HFFc6 (cell line): ENCODE measurements around the gene TRAPPC14. TPM values are rescaled to one million over a fixed set of nuclear protein-coding genes. Genes with fewer than 3 reads are reported as not detected.

Experiments
- DNase-seq: peaks from one replicate; pipeline ENCODE4 v3.0.0-alpha.2; 2018
- H3K27ac Mint-ChIP-seq: 2 replicates; pipeline ENCODE4 v1.8.0; 2020; ENCODE audit warnings: mild to moderate bottlenecking, mixed read lengths
- H3K27me3 Mint-ChIP-seq: 2 replicates; pipeline ENCODE4 v1.8.0; 2021; ENCODE audit warnings: mild to moderate bottlenecking, moderate library complexity, mixed read lengths; ENCODE audit not compliant: insufficient read depth
- H3K36me3 Mint-ChIP-seq: 2 replicates; pipeline ENCODE4 v1.8.0; 2021; ENCODE audit warnings: low read depth, mixed read lengths
- H3K4me1 Mint-ChIP-seq: 2 replicates; pipeline ENCODE4 v1.8.0; 2020; ENCODE audit warnings: low read depth, mixed read lengths
- H3K4me3 Mint-ChIP-seq: 2 replicates; pipeline ENCODE4 v1.8.0; 2020; ENCODE audit warnings: mild to moderate bottlenecking, moderate library complexity, mixed read lengths
- H3K9me3 Mint-ChIP-seq: 2 replicates; pipeline ENCODE4 v1.8.0; 2020; ENCODE audit warnings: mild to moderate bottlenecking, mixed read lengths
- CTCF ChIP-seq: fragments of 200-600 bp; sonication (generic); IDR thresholded peaks from 2 replicates; pipeline ENCODE4 v1.5.0; 2021; ENCODE audit warnings: antibody characterized with exemption, mild to moderate bottlenecking
- total RNA-seq, 6 experiments: library from RNA; stranded (reverse); fragmentation: NEBNext Ultra II Directional; extraction: Animal tissue kit (Norgen Biotek cat#: 25700); gene quantifications; 2 replicates in 1 of 6; 3 replicates in 5 of 6; pipeline ENCODE4 v1.2.3, GENCODE V29; 2021

Gene TRAPPC14
- total RNA-seq, 6 experiments from 2014 or later: 19.1 to 23.4 (median 21.7) TPM

DNA sequence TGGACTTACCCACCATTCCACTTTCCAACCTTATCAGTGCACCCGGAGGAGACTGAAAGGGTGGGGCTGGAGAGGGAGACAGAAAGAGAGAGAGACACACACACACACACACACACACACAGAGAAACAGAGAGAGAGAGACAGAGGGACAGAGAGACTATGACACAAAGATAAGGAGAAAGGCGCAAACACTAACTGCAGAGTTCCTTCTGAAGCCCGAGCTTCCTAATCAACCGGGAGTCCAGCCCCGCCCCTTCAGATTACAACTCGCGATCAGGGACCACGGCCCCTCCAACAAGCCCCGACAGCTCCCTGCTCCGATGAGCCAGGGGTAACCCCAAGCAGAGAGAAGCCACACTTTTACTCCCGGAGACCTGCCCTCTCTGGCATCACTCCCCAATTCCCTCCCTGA is 9.4 kb upstream of the TRAPPC14 start:
- Mint-ChIP-seq H3K36me3 (no peaks in the 10 kb centered on the region), H3K4me1 (peaks cover 33% of the 10 kb centered on the region), H3K9me3 (no peaks in the 10 kb centered on the region), H3K4me3 (peak overlapping the region; percentile 91), H3K27ac (peak overlapping the region; percentile 87), H3K27me3 (peaks cover 2% of the 10 kb centered on the region; the same call in 1 of the 2 replicates)
- TF ChIP-seq CTCF: no peak
- DNase-seq: no peak

DNA sequence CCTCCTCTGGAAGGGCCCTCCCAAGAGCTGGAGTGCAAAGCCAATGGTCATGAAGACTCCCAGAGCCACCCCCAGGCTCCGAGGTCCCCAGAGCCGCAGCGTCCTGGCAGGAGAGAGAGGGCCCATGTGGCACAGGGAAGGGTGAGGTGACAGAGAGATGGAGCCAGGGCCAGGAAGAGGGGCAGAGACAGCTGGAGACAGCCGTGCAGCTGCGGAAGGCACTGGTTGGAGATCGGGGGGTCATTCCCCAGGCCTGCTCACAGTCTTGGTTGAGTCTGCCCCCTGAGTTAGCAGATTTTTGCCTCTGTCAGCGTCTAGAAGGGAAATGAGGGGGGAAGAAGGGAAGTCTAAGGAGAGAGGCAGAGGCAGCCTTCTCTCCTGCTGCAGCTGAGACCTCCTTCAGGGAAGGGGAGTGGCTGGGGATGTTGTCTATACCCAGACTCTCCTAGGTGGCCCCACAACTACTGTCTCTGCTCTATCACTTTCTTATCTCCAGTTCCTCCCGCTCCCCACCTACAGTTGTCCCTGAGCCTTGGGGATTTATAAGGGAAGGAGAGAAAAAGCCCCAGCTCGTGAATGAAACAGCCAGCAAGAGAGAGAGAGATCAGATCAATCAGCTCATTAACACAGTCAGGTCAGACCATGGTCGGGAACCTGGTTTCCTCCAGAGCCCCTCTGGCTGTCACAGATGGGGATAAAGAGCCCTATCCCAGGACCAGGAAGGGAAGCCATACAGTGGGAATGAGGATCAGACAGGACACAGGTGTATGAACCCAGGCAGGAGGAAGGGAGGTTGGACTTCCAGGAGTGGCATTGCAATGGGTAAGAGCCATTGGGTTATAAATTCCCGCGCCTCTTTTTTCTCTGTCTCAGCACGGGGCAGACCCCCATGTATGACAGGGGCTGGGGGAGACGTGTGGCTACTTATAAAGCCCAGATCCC is 8.7 kb upstream of the TRAPPC14 start:
- peaks cover 33% of the 10 kb centered on the region for H3K4me1 Mint-ChIP-seq
- no peaks in the 10 kb centered on the region for H3K36me3 Mint-ChIP-seq

DNA sequence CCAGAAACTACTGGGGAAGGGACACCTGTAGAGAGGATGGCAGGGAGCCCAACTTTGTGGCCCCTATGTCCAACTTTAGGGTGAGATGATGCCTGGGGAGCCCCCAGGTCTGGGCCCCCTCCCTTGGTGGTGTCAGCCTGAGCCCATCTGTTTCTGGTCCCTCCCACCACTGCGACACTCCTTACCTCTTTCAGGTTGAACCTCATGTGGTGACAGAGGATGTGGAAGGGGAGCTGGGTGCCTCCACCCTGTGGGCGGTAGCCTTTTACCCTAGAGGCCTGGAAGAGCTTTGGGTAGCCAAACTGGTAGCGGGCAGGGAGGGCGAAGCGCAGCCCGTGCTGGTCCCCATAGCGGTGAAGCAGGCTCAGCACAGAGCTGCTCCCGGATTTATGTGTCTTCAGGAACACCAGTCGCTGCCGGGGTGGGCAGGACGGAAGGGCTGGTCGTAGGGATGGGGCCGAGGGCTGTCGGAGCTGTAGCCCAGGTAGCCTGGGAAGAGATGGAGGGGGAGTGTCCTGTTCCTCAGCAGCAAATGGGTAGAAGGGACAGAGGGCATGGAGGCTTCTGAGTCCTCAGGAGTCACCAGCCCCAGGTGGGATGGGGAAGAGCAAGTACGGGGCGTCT is 7.9 kb upstream of the TRAPPC14 start:
- no peak overlapping the region for H3K27ac Mint-ChIP-seq
- DNase-seq: no peak
- H3K27me3 Mint-ChIP-seq: peaks cover 2% of the 10 kb centered on the region; the same call in 1 of the 2 replicates

More for the DNA sequence above, 8.7 kb upstream of the TRAPPC14 start:
- TF ChIP-seq CTCF: no peak
- no peaks in the 10 kb centered on the region for H3K9me3 Mint-ChIP-seq
- H3K27ac Mint-ChIP-seq: peak overlapping the region; percentile 87
- DNase-seq: no peak
- peaks cover 2% of the 10 kb centered on the region; the same call in 1 of the 2 replicates for H3K27me3 Mint-ChIP-seq
- peak overlapping the region; percentile 91 for H3K4me3 Mint-ChIP-seq

DNA sequence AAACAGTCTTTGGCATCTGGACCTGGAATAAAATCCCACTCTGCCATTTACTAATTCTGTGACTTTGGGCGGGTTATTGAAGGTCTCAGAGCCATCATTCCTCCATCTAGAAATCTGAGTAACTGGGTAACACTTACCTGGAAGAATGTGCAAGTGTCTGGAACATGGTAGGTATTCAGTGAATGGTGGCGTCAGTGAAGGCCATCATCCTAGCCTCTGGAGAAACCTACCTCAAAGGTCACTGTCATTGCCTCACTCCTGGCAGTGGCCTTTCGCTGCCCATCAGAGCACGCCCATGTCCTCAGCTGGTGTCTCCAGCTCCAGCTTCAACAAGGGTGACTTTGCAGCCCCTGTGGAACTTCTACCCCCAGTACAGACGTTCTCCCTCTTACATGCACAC is 5.3 kb upstream of the TRAPPC14 start:
- DNase-seq: no peak
- Mint-ChIP-seq H3K4me1 (peaks cover 30% of the 10 kb centered on the region), H3K27ac (no peak overlapping the region), H3K27me3 (peaks cover 2% of the 10 kb centered on the region; the same call in 1 of the 2 replicates), H3K4me3 (no peak overlapping the region), H3K36me3 (no peaks in the 10 kb centered on the region), H3K9me3 (no peaks in the 10 kb centered on the region)
- no peak for TF ChIP-seq CTCF

More for the DNA sequence above, 7.9 kb upstream of the TRAPPC14 start:
- Mint-ChIP-seq H3K4me1 (peaks cover 33% of the 10 kb centered on the region), H3K9me3 (no peaks in the 10 kb centered on the region), H3K4me3 (no peak overlapping the region), H3K36me3 (no peaks in the 10 kb centered on the region)
- no peak for TF ChIP-seq CTCF

DNA sequence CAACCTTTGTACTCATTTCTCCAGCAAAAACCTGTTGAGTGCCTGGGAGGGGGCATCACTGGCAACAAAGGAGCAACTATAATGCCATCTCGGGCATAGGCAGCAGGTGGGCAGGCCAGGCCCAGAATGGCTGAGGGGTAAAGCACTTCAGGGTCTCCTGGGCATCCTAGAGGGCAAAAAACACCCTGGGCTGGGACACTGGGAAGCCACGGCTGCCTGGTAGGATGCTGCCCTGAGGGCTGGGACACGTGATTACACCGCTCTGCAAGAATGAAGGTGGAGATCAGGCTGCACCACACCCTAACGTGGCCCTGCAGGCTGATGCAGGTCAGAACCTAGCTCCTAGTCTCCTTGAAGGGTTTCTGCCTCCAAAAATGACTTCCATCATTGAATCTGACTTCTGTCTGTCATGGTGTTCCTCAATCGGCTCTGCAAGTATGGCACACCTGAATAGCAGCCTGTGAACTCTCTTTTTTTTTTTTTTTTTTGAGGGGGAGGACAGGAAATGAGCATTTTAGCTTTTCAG is 4.5 kb upstream of the TRAPPC14 start:
- no peak for DNase-seq
- Mint-ChIP-seq H3K4me3 (no peak overlapping the region), H3K27ac (no peak overlapping the region), H3K9me3 (no peaks in the 10 kb centered on the region), H3K36me3 (no peaks in the 10 kb centered on the region), H3K27me3 (peaks cover 2% of the 10 kb centered on the region; the same call in 1 of the 2 replicates), H3K4me1 (peaks cover 24% of the 10 kb centered on the region)
- TF ChIP-seq CTCF: no peak
